HCT116 (cell line): ENCODE measurements around the gene PKP2. TPM values are rescaled to one million over a fixed set of nuclear protein-coding genes. Genes with fewer than 3 reads are reported as not detected.

Experiments used
- ATAC-seq: fragments of 200-7000 bp; cut with Tn5 transposase; 2 replicates; pipeline ENCODE4 v1.9.1; 2020; ENCODE audit warnings: mild to moderate bottlenecking, moderate library complexity
- BruUV-seq: library from RNA; stranded (reverse); fragments of 400-500 nt; replicated peaks from 2 replicates; lab custom pipeline; 2021; lab: Mats Ljungman, UMichigan
- CTCF ChIA-PET: fragments of 300-600 bp; sonication (Branson Sonifier 250); formaldehyde crosslinking; loops from one replicate; lab custom pipeline; 2021; ENCODE audit warnings: antibody characterized with exemption; lab: Charles Lee
- POLR2A ChIA-PET: fragments of 300-600, 350-600 bp; sonication (Branson Sonifier 250); formaldehyde crosslinking; loops from one replicate; lab custom pipeline; 2021; ENCODE audit warnings: antibody characterized with exemption; lab: Charles Lee
- RAD21 ChIA-PET, 2 experiments: fragments of 300-600 bp; sonication (Branson Sonifier 250); formaldehyde crosslinking; loops; one replicate each; lab custom pipeline; 2023; ENCODE audit warnings: low total read pairs in 2 of 2; ENCODE audit not compliant: uncharacterized antibody in 2 of 2, unreplicated experiment in 2 of 2, low non-redundant PET in 1 of 2; lab: Charles Lee
- DNase-seq: peaks from one replicate; pipeline ENCODE4 v3.0.0-alpha.2; 2010; ENCODE audit warnings: low read depth, low spot score
- H2AFZ ChIP-seq: fragments of 200-600 bp; shearing (Covaris generic), sonication (generic); 2 replicates; pipeline ENCODE4 v1.6.1; 2017; ENCODE audit warnings: low read depth, mixed run types, mixed read lengths, antibody characterized with exemption, low read length; ENCODE audit not compliant: poor library complexity, severe bottlenecking
- H3K27ac ChIP-seq: 2 replicates; pipeline ENCODE4 v1.5.1; 2012; ENCODE audit warnings: low read depth, low read length
- H3K27me3 ChIP-seq: fragments of 200-600 bp; sonication (generic); 2 replicates; pipeline ENCODE4 v1.6.1; 2016; ENCODE audit warnings: mixed run types, low read length, mixed read lengths; ENCODE audit not compliant: insufficient read depth
- H3K36me3 ChIP-seq, 2 experiments: fragments of 200-500 bp in 1 of 2; fragments of 200-600 bp in 1 of 2; sonication (Bioruptor generic) in 1 of 2; sonication (generic) in 1 of 2; 2 replicates each; pipeline versions ENCODE4 v1.5.1 to v1.6.1; 2014 to 2016; ENCODE audit warnings: low read length in 2 of 2, inconsistent platforms in 1 of 2, mixed read lengths in 1 of 2, mixed run types in 1 of 2; ENCODE audit not compliant: insufficient read depth in 2 of 2, control insufficient read depth in 1 of 2
- H3K4me1 ChIP-seq, 2 experiments: fragments of 200-600 bp in 1 of 2; sonication (generic) in 1 of 2; 2 replicates each; pipeline versions ENCODE4 v1.5.1 to v1.6.1; 2012 to 2017; ENCODE audit warnings: low read length in 2 of 2, inconsistent platforms in 1 of 2, mild to moderate bottlenecking in 1 of 2, mixed read lengths in 1 of 2, mixed run types in 1 of 2, moderate library complexity in 1 of 2; ENCODE audit not compliant: insufficient read depth in 2 of 2, control insufficient read depth in 1 of 2
- H3K4me2 ChIP-seq: fragments of 200-600 bp; sonication (generic); 2 replicates; pipeline ENCODE4 v1.6.1; 2017; ENCODE audit warnings: mixed run types, low read length, mixed read lengths
- H3K4me3 ChIP-seq, 2 experiments: fragments of 200-600 bp in 1 of 2; sonication (generic) in 1 of 2; replicated peaks in 1 of 2; 2 replicates each; pipeline ENCODE4 v1.5.1; 2011 to 2016; ENCODE audit warnings: low read length in 2 of 2, control low read depth in 1 of 2, low read depth in 1 of 2, mild to moderate bottlenecking in 1 of 2, mixed read lengths in 1 of 2, mixed run types in 1 of 2
- H3K79me2 ChIP-seq: fragments of 200-600 bp; sonication (generic); 2 replicates; pipeline ENCODE4 v1.6.1; 2017; ENCODE audit warnings: mild to moderate bottlenecking, mixed run types, low read length, moderate library complexity, mixed read lengths; ENCODE audit not compliant: insufficient read depth
- H3K9ac ChIP-seq: fragments of 200-600 bp; sonication (generic); 2 replicates; pipeline ENCODE4 v1.6.1; 2016; ENCODE audit warnings: low read length, mixed read lengths
- H3K9me2 ChIP-seq: fragments of 200-600 bp; sonication (generic), shearing (Covaris generic); 2 replicates; pipeline ENCODE4 v1.6.1; 2017; ENCODE audit warnings: mixed run types, mild to moderate bottlenecking, moderate library complexity; ENCODE audit not compliant: insufficient read depth
- H3K9me3 ChIP-seq, 2 experiments: fragments of 200-500 bp in 1 of 2; fragments of 200-600 bp in 1 of 2; sonication (Bioruptor generic) in 1 of 2; sonication (generic) in 1 of 2; 2 replicates each; pipeline ENCODE4 v1.6.1; 2014 to 2017; ENCODE audit warnings: low read length in 2 of 2, mixed read lengths in 2 of 2, inconsistent platforms in 1 of 2, low read depth in 1 of 2, mild to moderate bottlenecking in 1 of 2, mixed run types in 1 of 2, moderate library complexity in 1 of 2; ENCODE audit not compliant: control insufficient read depth in 1 of 2, insufficient read depth in 1 of 2
- H4K20me1 ChIP-seq: fragments of 200-600 bp; sonication (generic), shearing (Covaris generic); 2 replicates; pipeline ENCODE4 v1.6.1; 2017; ENCODE audit warnings: mixed run types, mild to moderate bottlenecking, moderate library complexity; ENCODE audit not compliant: insufficient read depth
- CBX3 ChIP-seq: IDR thresholded peaks from 2 replicates; pipeline ENCODE4 v1.6.1; 2012; ENCODE audit warnings: low read depth
- ELF1 ChIP-seq: IDR thresholded peaks from 2 replicates; pipeline ENCODE4 v1.6.1; 2012; ENCODE audit warnings: low read depth, borderline replicate concordance
- EZH2 ChIP-seq: fragments of 200-600 bp; sonication (generic); IDR thresholded peaks from 2 replicates; pipeline ENCODE4 v1.6.1; 2017; ENCODE audit warnings: antibody characterized with exemption, mixed run types
- EZH2phosphoT487 ChIP-seq: fragments of 200-600 bp; IDR thresholded peaks from 2 replicates; pipeline ENCODE4 v1.6.1; 2018; ENCODE audit warnings: antibody characterized with exemption, borderline replicate concordance
- FOSL1 ChIP-seq: IDR thresholded peaks from 2 replicates; pipeline ENCODE4 v1.6.1; 2012; ENCODE audit warnings: low read depth
- POLR2A ChIP-seq: IDR thresholded peaks from 2 replicates; pipeline ENCODE4 v1.7.0; 2011; ENCODE audit warnings: borderline replicate concordance; ENCODE audit not compliant: insufficient read depth, insufficient read length; ENCODE audit errors: extremely low read depth
- SIN3A ChIP-seq: IDR thresholded peaks from 2 replicates; pipeline ENCODE4 v1.6.1; 2012; ENCODE audit warnings: low read depth
- SP1 ChIP-seq: IDR thresholded peaks from 2 replicates; pipeline ENCODE4 v1.6.1; 2012; ENCODE audit warnings: low read depth
- TCF7L2 ChIP-seq: IDR thresholded peaks from 2 replicates; pipeline ENCODE4 v1.7.0; 2011; ENCODE audit warnings: borderline replicate concordance, inconsistent platforms; ENCODE audit not compliant: insufficient read depth, insufficient read length; ENCODE audit errors: extremely low read depth
- YY1 ChIP-seq: IDR thresholded peaks from 2 replicates; pipeline ENCODE4 v1.6.1; 2011; ENCODE audit warnings: low read length, low read depth, moderate library complexity, mild to moderate bottlenecking; ENCODE audit not compliant: insufficient replicate concordance; ENCODE audit errors: extremely low read depth
- ZFX ChIP-seq: fragments of 450-650 bp; IDR thresholded peaks from 2 replicates; pipeline ENCODE4 v1.6.1; 2017
- ZNF274 ChIP-seq: fragments of 200-500 bp; sonication (Bioruptor generic); IDR thresholded peaks from 2 replicates; pipeline ENCODE4 v1.6.1; 2014; ENCODE audit warnings: mild to moderate bottlenecking, low read depth, low read length, inconsistent platforms
- intact Hi-C: fragments of 100-400 bp; cut with micrococcal nuclease; formaldehyde crosslinking; loops from 2 replicates; pipeline ENCODE4 v1.10.0; 2022
- total RNA-seq: library from RNA; stranded (reverse); gene quantifications from one replicate; pipeline ENCODE4 v1.2.1, GENCODE V29; 2021; ENCODE audit not compliant: unreplicated experiment
- TF ChIP-seq, protein P1 (sequence below), 3 experiments: fragments of 200-600 bp in 1 of 3; sonication (generic) in 1 of 3; IDR thresholded peaks in 2 of 3; conservative IDR thresholded peaks in 1 of 3; 2 replicates each; pipeline ENCODE4 v1.5.1; 2012 to 2017; ENCODE audit warnings: low read depth in 2 of 3, low read length in 2 of 3, antibody characterized with exemption in 1 of 3, borderline replicate concordance in 1 of 3, control low read depth in 1 of 3, mild to moderate bottlenecking in 1 of 3, mixed read lengths in 1 of 3, mixed run types in 1 of 3, moderate library complexity in 1 of 3; ENCODE audit not compliant: insufficient read depth in 1 of 3
- TF ChIP-seq, protein P2 (sequence below): IDR thresholded peaks from 2 replicates; pipeline ENCODE4 v1.6.1; 2012; ENCODE audit warnings: low read depth
- TF ChIP-seq, protein P3 (sequence below): IDR thresholded peaks from 2 replicates; pipeline ENCODE4 v1.6.1; 2012
- TF ChIP-seq, protein P4 (sequence below): IDR thresholded peaks from 2 replicates; pipeline ENCODE4 v1.6.1; 2011; ENCODE audit warnings: mild to moderate bottlenecking, low read length, moderate library complexity; ENCODE audit not compliant: insufficient replicate concordance; ENCODE audit errors: extremely low read depth

PKP2 gene
- total RNA-seq, 1 experiment from 2014 or later = 21.5 TPM

DNA sequence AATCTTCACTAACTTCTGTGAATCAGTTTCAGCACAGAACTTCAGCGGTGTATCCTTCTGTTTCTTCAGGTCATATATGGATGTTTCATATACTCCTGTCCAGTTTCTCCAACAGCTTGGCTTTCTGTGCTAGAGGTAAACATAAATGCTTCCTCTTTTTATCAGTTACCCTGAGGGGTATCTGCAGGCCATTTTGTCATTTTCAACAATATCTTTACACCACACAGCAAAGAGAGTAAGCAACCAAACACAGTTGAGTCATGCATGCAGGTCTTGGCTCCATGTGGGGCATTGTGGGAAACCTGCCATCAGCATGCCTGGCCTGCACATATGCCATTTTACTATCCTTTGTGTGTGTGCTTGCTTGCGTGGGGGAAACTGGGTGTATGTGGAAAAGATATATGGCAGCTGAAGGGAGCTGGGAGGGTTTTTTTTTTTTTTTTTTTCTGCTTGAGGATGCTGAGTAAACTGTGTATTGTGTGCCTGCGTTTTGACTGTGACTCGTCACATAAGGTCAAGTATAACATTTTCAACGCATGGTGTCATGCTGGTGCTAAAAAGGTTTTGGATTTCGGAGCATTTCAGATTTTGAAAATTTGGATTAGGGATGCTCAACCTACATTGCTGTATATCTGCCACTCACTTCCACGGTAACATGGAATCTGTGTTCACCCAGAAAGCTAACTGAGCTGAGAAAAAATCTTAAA is 84.7 kb downstream of the PKP2 start:
- ATAC-seq = no peak
- Histone ChIP-seq H3K9me2 (no peaks in the 10 kb centered on the region), H3K9me3 (no peaks in the 10 kb centered on the region), H3K79me2 (no peaks in the 10 kb centered on the region), H3K4me1 (no peaks in the 10 kb centered on the region), H3K27ac (no peak overlapping the region), H3K4me2 (no peak overlapping the region), H3K27me3 (no peaks in the 10 kb centered on the region), H4K20me1 (no peaks in the 10 kb centered on the region), H3K9ac (no peak overlapping the region)
- no TSS peak for BruUV-seq
- intact Hi-C loops = no loop called here
- ChIA-PET POLR2A (no interaction called here), CTCF (no interaction called here)
- DNase-seq = no peak
- TF ChIP-seq ZFX (no peak), CBX3 (no peak), ELF1 (no peak), EZH2 (no peak), EZH2phosphoT487 (no peak), POLR2A (no peak), YY1 (no peak), SIN3A (no peak), ZNF274 (no peak), FOSL1 (no peak), TCF7L2 (no peak), SP1 (no peak)
- TF ChIP-seq, protein P1, sequence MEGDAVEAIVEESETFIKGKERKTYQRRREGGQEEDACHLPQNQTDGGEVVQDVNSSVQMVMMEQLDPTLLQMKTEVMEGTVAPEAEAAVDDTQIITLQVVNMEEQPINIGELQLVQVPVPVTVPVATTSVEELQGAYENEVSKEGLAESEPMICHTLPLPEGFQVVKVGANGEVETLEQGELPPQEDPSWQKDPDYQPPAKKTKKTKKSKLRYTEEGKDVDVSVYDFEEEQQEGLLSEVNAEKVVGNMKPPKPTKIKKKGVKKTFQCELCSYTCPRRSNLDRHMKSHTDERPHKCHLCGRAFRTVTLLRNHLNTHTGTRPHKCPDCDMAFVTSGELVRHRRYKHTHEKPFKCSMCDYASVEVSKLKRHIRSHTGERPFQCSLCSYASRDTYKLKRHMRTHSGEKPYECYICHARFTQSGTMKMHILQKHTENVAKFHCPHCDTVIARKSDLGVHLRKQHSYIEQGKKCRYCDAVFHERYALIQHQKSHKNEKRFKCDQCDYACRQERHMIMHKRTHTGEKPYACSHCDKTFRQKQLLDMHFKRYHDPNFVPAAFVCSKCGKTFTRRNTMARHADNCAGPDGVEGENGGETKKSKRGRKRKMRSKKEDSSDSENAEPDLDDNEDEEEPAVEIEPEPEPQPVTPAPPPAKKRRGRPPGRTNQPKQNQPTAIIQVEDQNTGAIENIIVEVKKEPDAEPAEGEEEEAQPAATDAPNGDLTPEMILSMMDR (IDR thresholded peaks at IDR 0.05 in 2 of 3, conservative IDR thresholded peaks at IDR 0.05 in 1 of 3; ENCODE audit: borderline replicate concordance in 1 of 3, insufficient read depth in 1 of 3, low read depth in 2 of 3, low read length in 2 of 3) = no peak
- TF ChIP-seq, protein P2, sequence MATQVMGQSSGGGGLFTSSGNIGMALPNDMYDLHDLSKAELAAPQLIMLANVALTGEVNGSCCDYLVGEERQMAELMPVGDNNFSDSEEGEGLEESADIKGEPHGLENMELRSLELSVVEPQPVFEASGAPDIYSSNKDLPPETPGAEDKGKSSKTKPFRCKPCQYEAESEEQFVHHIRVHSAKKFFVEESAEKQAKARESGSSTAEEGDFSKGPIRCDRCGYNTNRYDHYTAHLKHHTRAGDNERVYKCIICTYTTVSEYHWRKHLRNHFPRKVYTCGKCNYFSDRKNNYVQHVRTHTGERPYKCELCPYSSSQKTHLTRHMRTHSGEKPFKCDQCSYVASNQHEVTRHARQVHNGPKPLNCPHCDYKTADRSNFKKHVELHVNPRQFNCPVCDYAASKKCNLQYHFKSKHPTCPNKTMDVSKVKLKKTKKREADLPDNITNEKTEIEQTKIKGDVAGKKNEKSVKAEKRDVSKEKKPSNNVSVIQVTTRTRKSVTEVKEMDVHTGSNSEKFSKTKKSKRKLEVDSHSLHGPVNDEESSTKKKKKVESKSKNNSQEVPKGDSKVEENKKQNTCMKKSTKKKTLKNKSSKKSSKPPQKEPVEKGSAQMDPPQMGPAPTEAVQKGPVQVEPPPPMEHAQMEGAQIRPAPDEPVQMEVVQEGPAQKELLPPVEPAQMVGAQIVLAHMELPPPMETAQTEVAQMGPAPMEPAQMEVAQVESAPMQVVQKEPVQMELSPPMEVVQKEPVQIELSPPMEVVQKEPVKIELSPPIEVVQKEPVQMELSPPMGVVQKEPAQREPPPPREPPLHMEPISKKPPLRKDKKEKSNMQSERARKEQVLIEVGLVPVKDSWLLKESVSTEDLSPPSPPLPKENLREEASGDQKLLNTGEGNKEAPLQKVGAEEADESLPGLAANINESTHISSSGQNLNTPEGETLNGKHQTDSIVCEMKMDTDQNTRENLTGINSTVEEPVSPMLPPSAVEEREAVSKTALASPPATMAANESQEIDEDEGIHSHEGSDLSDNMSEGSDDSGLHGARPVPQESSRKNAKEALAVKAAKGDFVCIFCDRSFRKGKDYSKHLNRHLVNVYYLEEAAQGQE = no peak
- TF ChIP-seq, protein P3, sequence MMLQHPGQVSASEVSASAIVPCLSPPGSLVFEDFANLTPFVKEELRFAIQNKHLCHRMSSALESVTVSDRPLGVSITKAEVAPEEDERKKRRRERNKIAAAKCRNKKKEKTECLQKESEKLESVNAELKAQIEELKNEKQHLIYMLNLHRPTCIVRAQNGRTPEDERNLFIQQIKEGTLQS = no peak
- TF ChIP-seq, protein P4, sequence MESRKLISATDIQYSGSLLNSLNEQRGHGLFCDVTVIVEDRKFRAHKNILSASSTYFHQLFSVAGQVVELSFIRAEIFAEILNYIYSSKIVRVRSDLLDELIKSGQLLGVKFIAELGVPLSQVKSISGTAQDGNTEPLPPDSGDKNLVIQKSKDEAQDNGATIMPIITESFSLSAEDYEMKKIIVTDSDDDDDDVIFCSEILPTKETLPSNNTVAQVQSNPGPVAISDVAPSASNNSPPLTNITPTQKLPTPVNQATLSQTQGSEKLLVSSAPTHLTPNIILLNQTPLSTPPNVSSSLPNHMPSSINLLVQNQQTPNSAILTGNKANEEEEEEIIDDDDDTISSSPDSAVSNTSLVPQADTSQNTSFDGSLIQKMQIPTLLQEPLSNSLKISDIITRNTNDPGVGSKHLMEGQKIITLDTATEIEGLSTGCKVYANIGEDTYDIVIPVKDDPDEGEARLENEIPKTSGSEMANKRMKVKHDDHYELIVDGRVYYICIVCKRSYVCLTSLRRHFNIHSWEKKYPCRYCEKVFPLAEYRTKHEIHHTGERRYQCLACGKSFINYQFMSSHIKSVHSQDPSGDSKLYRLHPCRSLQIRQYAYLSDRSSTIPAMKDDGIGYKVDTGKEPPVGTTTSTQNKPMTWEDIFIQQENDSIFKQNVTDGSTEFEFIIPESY = no peak
- TF ChIP-seq, all 23 proteins: peak for 0
- Histone ChIP-seq H3K4me3 (no peak overlapping the region), H2AFZ (no peak overlapping the region), H3K36me3 (no peaks in the 10 kb centered on the region; a peak in 1 of 4 replicates)
- RAD21 ChIA-PET = no interaction called here
